ENCODE data around the gene NEK1. TPM values are rescaled to one million over a fixed set of nuclear protein-coding genes. Genes with fewer than 3 reads are reported as not detected.

The NEK1 gene
- total RNA-seq, 2 donors from 2014 or later: 12.2 to 15.1 TPM

DNA sequence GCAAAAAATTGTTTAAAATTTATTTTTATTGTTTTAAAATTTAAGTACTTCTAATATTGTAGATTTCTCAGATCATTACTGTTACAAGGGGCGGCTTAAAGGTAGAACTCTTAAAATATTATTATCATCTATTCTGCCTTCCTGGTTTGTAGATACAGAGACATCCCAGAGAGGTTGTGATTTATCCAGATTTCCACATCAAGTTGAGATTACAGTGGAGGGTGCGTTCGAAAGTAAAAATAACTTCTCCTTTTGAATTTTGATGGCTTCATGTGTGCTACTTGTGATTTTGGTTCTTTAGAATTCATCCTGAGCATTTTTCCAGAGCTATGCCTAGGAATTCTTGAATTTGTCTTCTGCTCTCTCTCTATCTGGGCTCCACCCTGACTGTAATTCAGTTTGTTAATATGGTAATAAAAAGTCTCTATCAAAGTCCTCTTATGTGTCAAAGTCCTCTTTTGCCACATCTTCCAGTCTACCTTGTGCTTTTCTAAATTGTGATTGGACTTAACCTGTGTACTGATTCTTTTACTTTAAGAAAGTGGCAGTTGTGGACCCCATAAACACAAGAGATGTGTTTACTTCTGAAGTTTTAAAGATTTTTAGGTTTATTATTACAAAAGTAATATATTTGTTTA lies 45.2 kb upstream of the NEK1 start:
- DNase-seq: no peak
- Histone ChIP-seq H3K27ac (ENCODE audit: low read depth, low read length) (no peak overlapping the region), H3K4me3 (ENCODE audit: low read length) (no peak overlapping the region), H3K36me3 (ENCODE audit: control insufficient read depth, insufficient read depth, low read length) (no peaks in the 10 kb centered on the region), H3K4me1 (ENCODE audit: control insufficient read depth, insufficient read depth, low read length) (no peaks in the 10 kb centered on the region), H3K27me3 (ENCODE audit: control insufficient read depth, insufficient read depth, low read length, poor library complexity, severe bottlenecking) (no peaks in the 10 kb centered on the region), H3K9ac (ENCODE audit: extremely low read depth, low read length, poor library complexity, severe bottlenecking) (no peak overlapping the region), H3K9me3 (ENCODE audit: control insufficient read depth, low read length) (peaks cover 5% of the 10 kb centered on the region)
- no peak for TF ChIP-seq CTCF (conservative IDR thresholded peaks at IDR 0.05)
- Mint-ChIP-seq H3K36me3 (ENCODE audit: low read depth) (peaks cover 19% of the 10 kb centered on the region), H3K4me1 (peaks cover 18% of the 10 kb centered on the region), H3K27me3 (ENCODE audit: insufficient read depth) (no peaks in the 10 kb centered on the region), H3K4me3 (no peak overlapping the region), H3K27ac (no peak overlapping the region), H3K9me3 (peaks cover 2% of the 10 kb centered on the region)
- WGBS, 2 experiments (ENCODE audit: insufficient coverage in 1 of 2, insufficient read length in 1 of 2): 94 to 98% methylated on average over 2 to 3 of the region's 3 CpGs

GRCh38 chr4:169655401-169655800 lies 43.0 kb upstream of the NEK1 start:
- peaks cover 3% of the 10 kb centered on the region for H3K36me3 ChIP-seq (ENCODE audit: control insufficient read depth, insufficient read depth, low read length)
- no peaks in the 10 kb centered on the region for H3K27me3 ChIP-seq (ENCODE audit: control insufficient read depth, insufficient read depth, low read length, poor library complexity, severe bottlenecking)
- H3K9ac ChIP-seq (ENCODE audit: extremely low read depth, low read length, poor library complexity, severe bottlenecking): no peak overlapping the region
- no peaks in the 10 kb centered on the region for H3K27me3 Mint-ChIP-seq (ENCODE audit: insufficient read depth)
- peaks cover 24% of the 10 kb centered on the region for H3K36me3 Mint-ChIP-seq (ENCODE audit: low read depth)
- 95 to 100% methylated on average over 1 to 6 of the region's 6 CpGs for WGBS, 2 experiments (ENCODE audit: insufficient coverage in 1 of 2, insufficient read length in 1 of 2)
- H3K4me1 ChIP-seq (ENCODE audit: control insufficient read depth, insufficient read depth, low read length): no peaks in the 10 kb centered on the region
- no peak overlapping the region for H3K4me3 ChIP-seq (ENCODE audit: low read length)
- H3K9me3 Mint-ChIP-seq: peaks cover 2% of the 10 kb centered on the region
- H3K9me3 ChIP-seq (ENCODE audit: control insufficient read depth, low read length): peaks cover 5% of the 10 kb centered on the region
- no peak overlapping the region for H3K27ac Mint-ChIP-seq
- H3K4me3 Mint-ChIP-seq: no peak overlapping the region
- no peak overlapping the region for H3K27ac ChIP-seq (ENCODE audit: low read depth, low read length)
- peaks cover 15% of the 10 kb centered on the region for H3K4me1 Mint-ChIP-seq
- no peak for DNase-seq
- no peak for TF ChIP-seq CTCF (conservative IDR thresholded peaks at IDR 0.05)

DNA sequence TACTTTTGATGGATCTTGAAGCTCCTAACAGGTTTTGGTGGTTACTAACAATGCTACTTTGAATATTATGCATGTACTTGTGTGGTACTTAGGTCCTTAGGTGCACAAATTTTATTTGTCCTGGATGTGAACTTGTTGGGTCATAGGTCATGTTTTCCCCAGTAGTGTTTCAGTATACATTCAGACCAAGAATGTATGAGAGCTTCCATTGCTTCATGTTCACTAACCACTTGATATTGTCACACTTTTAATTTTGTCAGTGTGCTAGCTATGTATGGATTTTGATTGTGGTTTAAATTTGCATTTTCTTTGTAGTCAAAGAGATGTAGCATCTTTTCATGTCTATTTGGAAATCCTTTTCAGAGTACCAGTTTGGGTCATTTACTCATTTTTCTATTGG lies 40.2 kb upstream of the NEK1 start:
- no peak overlapping the region for H3K27ac ChIP-seq (ENCODE audit: low read depth, low read length)
- Mint-ChIP-seq H3K27me3 (ENCODE audit: insufficient read depth) (no peaks in the 10 kb centered on the region), H3K4me3 (no peak overlapping the region), H3K4me1 (no peaks in the 10 kb centered on the region), H3K36me3 (ENCODE audit: low read depth) (peaks cover 26% of the 10 kb centered on the region), H3K9me3 (peaks cover 2% of the 10 kb centered on the region), H3K27ac (no peak overlapping the region)
- no peak overlapping the region for H3K9ac ChIP-seq (ENCODE audit: extremely low read depth, low read length, poor library complexity, severe bottlenecking)
- no peak overlapping the region for H3K4me3 ChIP-seq (ENCODE audit: low read length)
- no peaks in the 10 kb centered on the region for H3K27me3 ChIP-seq (ENCODE audit: control insufficient read depth, insufficient read depth, low read length, poor library complexity, severe bottlenecking)
- no peak for DNase-seq
- H3K4me1 ChIP-seq (ENCODE audit: control insufficient read depth, insufficient read depth, low read length): no peaks in the 10 kb centered on the region
- TF ChIP-seq CTCF (conservative IDR thresholded peaks at IDR 0.05): no peak
- H3K9me3 ChIP-seq (ENCODE audit: control insufficient read depth, low read length): peaks cover 5% of the 10 kb centered on the region
- H3K36me3 ChIP-seq (ENCODE audit: control insufficient read depth, insufficient read depth, low read length): peaks cover 3% of the 10 kb centered on the region

All from endodermal cell (in vitro differentiated cells).